Umbilical cord (tissue), 2 donors: Measurements from ENCODE around the gene PSD. TPM values are rescaled to one million over a fixed set of nuclear protein-coding genes. Genes with fewer than 3 reads are reported as not detected.
"Not testable (repeated sequence)": the region's sequence is repeated elsewhere in the genome, so short reads cannot be mapped to it uniquely, and the experiment has no call there.

Source experiments
- DNase-seq: peaks from one replicate; pipeline ENCODE4 v3.0.0-alpha.2; 2015; ENCODE audit warnings: low spot score
- total RNA-seq: library from RNA; depleted of rRNA; stranded (reverse); fragments of >200 nt; gene quantifications from one replicate; pipeline ENCODE4 v1.2.3, GENCODE V29; 2014; ENCODE audit warnings: low replicate concordance; ENCODE audit not compliant: insufficient read depth

PSD gene
- 11.6 TPM for total RNA-seq

- no peak for DNase-seq
These were observed at the start of gene PSD for GRCh38 chr10:102418622-102419268. PSD (minus strand) TSS chr10:102418785; CDS start chr10:102417038, 1,747 bp downstream.

- no peak for DNase-seq
These were observed 49.4 kb upstream of the PSD start for GRCh38 chr10:102467971-102468438.

DNA sequence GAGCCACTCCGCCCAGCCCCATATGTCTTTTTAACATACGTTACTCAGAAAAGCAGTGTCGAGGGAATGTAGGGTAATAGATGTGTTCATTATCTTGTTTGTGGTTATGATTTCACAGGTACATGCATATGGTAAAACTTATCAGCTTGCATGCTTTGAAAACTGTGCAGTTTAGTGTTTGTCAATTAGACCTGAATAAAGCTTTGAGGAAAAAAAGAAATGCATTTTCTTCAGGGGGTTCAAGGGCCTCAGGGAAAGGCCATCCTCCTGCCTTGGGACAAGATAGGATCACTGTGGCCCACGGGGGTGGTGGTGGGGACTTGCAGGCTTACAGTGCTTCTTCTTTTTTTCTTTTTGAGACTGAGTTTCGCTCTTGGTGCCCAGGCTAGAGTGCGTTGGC, 48.7 kb upstream of the PSD start:
- DNase-seq, result no peak

DNA sequence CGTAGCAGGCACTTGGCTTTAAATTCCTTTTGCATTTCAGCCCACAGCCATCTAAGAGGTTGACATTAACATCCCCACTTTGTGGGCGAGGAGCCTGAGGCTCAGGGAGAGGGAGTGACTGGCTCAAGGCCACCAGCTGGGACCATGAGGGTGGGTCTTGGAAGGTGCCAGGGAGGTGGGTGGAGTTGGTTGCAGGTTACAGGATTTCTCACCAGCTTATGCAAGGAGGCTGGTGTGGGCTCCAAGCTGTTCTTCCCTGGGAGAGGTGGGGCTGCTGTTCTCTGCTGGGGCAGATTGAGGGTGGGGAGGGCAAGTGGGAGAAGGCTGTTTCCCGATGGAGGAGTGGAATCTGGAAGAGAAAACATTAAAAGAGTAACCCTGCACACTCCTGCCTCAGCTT, 46.9 kb upstream of the PSD start:
- DNase-seq, result no peak

DNA sequence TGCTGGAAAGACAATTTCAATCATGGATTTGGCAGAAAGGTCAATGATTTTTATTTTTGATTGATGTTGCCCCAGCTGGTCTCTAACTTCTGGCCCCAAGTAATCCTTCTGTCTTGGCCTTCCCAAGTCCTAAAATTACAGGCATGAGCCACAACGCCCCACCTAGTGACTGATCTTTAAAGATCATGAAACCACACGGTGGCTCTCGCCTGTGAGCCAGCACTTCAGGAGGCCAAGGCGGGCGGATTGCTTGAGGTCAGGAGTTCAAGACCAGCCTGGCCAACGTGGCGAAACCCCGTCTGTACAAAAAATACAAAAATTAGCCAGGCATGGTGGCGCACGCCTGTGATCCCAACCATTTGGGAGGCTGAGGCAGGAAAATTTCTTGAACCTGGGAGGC, 45.4 kb upstream of the PSD start:
- DNase-seq, result no peak

- no peak for DNase-seq
These were observed 44.0 kb upstream of the PSD start for GRCh38 chr10:102462512-102463054.

DNA sequence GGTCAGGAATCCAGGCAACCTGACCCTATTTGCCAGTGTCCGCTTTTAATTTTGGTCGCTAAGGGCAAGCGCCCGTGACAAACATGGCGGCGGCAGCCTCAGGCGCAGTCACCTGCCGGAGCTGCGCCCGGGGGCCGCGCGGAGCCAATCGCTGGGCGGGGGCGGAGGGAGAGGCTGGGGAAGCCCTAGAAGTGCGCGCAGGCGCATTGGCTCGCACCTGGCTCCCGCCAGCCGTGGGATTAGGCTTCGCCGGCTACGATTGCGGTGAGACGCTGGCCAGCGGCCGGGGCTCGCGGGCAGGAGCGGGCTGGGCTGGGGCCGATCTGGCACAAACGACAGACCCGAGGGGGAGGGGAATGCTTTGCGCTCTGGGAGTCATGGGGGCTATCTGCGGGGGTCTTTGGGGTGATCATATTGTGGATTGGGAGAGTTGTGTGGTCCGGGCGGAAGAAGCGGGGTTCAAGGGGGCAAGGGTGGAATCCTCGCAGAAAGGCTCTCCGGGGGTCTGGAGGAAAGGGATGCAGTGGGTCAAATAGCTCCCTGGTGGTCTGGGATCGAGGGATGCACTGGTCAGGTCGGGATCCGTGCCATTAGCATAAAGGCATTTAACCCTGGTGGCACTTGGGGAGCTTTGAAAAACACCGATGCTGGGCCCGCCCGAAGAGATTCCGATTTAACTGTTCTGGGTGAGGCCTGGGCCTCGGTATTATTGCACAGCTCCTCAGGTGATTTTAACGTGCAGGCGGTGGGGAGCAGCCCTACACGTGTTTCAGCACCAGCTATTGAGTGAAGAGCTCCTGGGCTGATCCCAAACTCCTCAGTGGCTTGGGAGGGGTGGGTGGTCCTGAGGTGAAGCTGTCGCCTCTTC, 42.8 kb upstream of the PSD start:
- DNase-seq, result peak; percentile 82

DNA sequence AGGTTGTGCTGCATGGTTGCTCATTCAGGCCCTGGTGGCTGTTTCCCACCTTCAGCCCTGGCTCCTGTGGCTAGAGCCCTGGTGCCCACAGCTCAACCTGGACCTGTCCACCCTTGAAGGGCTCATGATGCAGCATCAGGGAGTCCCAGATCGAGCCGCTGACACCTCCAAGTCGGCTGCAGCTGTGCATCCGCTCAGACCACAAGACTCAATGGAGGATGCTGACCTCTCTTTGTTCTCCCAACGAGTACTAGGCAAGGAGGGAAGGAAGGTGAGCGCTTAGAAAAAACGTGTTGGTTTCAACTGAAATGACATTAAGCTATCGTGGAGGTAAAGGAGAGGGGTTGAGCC, 42.2 kb upstream of the PSD start:
- no peak for DNase-seq

GRCh38 chr10:102458656-102459055, 40.1 kb upstream of the PSD start:
- no peak for DNase-seq

DNA sequence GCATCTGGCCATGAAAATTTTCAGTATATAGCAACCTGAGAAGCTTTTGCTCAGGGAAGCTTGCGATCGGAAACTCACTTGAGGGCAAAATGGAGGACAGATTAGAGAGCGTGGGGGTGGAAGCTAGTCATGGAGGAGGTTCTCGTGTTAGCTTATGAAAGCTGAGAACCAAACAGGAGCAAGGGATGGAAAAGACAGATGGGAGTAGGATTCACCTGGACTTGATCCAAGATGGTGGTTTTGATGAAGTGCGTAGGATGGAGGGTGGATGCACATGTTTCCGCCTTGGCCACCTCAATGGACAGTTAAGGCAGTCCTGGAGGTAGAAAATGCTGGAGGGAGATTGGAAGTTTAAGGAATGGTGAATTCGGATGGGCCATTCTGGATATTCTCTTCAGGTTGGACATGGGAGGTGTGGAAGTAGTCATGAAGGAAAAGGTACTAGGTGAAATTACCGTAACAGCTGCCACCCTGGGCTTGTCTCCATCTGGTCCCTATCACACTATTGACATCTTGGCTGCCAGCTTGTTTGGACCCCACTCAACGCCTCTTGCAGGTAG, 39.1 kb upstream of the PSD start:
- DNase-seq, result no peak

DNA sequence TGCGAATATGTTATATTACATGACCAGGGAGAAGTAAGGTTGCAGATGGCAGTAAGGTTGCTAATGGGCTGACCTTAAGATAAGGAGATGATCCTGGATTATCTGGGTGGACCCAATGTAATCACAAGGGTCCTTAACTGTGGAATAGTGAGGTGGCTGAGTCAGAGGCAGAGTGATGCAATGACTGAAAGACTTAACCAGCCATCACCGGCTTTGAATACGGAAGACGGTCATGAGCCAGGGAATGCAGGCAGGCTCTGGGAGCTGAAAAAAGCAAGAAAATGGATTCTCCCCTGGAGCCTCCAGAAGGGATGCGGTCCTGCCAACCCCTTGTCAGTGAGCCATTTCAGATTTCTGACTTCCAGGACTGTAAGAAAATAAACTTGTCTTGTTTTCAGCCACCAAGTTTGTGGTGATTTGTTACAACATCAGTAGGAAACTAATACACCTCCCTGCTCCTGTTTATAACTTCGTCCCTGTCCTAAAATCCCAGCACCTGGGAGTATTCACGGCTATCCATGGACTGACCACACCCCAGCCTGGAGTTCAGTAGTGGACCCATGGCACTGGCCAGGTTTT, 37.4 kb upstream of the PSD start:
- DNase-seq, result peak; percentile 86

- not testable (repeated sequence) for DNase-seq
These were observed 36.3 kb upstream of the PSD start for GRCh38 chr10:102454662-102455487.

DNA sequence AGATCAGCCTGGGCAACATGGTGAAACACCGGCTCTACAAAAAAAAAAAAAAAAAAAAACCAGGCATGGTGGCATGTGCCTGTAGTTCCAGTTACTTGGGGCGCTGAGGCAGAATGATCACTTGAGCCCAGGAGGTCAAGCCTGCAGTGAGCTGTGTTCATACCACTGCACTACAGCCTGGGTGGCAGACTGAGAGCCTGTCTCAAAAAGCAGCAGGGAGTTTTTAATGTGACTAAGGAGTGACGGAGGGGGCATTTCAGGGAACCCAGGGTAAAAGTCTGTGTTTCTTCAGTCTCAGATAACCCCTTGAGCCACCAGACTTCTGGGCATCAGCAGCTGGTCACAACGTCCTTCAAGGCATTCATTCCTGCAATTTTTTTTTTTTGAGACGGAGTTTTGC, 34.9 kb upstream of the PSD start:
- no peak for DNase-seq

DNA sequence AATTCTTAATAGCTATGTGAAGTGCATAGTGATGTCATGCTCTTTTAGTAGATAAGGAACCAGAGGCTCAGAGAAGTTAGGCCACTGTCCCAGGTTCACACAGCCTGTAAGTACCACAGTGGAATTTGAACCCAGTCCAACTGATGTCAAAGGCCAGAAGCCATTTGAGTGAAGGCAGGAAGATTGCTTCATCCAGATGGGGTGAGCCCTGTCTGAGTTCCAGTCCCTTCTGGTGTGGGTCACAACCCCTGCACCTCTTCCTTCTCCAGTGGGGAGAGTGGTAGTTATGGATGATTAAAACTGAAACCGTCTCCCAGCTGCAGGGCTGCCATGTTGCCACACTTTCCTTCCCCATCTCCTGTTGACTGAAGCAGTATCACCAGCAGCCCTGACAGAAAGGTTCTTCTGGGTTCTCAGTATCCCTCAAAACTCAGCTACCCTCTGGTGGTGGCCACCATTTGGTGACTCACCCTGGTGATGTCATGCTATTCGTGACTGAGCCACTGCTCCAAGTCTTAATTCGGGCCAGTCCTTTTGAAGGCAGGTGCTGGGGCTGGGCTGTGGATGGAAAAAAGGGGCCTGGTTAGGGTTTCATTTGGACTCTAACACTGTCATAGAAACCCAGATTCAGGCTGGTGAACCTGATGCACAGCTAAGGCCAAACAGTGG, 34.2 kb upstream of the PSD start:
- DNase-seq, result no peak

DNA sequence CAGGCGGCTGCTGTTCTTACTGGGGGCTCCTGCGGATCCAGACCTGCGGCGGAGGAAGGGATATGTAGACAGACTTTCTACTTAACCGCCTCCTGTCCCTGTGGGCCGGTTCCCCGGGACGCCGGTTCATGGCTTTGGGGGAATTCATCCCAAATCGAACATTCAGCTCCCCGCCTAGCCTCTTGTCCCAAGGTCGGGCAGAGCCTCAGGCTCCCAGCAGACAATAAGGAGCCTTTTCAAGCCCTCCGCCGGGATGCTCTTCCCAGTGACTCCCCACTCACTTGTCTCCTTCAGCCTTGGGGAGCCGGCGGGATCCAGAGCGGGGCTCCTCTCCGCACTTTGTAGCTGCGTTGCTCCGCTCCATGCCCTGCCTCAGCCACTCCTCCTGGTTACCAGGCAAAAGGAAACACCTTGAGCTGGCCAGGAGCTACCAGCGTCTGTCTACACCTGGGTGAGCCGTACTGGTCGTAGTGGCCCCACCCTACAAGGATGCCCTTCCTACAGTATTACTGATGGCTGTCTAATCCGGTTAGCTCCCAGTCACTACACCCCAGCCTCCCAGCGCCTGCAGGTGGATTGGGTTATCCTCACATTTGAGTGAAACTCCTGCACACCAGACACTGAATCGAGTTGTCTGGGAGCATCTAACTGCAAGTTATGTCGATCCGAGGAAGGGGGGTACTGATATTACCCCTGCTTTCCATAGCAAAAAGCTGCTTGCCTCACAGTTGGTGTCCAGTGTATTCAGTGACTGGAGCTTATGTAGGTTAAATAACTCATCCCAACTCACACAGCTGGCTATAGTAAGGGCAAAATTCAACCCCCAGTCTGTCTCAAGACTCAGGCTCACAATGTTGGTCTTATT, 32.8 kb upstream of the PSD start, which contains the start of gene C10orf95:
TSS of gene C10orf95 (minus strand) at position 439 of the 865 bp plus-strand sequence. CDS start 450 bp downstream, outside the sequence.
- DNase-seq, result no peak

GRCh38 chr10:102450374-102451104, 32.0 kb upstream of the PSD start:
- peak; percentile 84 for DNase-seq

DNA sequence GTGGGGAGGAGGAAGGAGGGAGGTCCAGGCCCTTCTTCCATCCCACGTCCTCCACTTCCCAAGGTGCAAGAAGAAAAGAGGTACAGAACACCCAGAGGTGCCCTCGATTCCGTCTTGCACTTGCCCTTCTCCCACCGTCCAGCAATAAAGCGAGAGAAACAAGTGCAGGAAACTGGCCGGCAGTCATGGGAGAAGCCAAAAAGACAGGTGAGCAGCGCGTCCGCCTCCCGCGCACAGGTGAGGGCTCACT, 31.5 kb upstream of the PSD start:
- no peak for DNase-seq

GRCh38 chr10:102449321-102450123, 30.9 kb upstream of the PSD start:
- DNase-seq, result peak; percentile 61
